Measurements from ENCODE around the gene NBPF12. TPM values are rescaled to one million over a fixed set of nuclear protein-coding genes. Genes with fewer than 3 reads are reported as not detected.

Gene NBPF12
- 7.0 and 7.4 TPM in 2 replicates for total RNA-seq

GRCh38 chr1:146938242-146938902 is at the start of gene NBPF12:
NBPF12 (plus strand) TSS chr1:146938324; CDS start chr1:146960144, 21,820 bp downstream.

Other genes starting within 250 kb of the NBPF12 start
- 15.9 and 18.9 TPM in 2 replicates for gene PRKAB2, start 234.1 kb downstream of the NBPF12 start, total RNA-seq

All from smooth muscle cell of trachea (primary cell).